HFF-Myc (cell line): ENCODE data around the gene CDADC1.
A peak's percentile ranks its signal among the peaks of the same experiment; 100 is the strongest.
"Not testable (repeated sequence)": the region's sequence is repeated elsewhere in the genome, so short reads cannot be mapped to it uniquely, and the experiment has no call there.

Experiments used
- DNase-seq: peaks from one replicate; pipeline ENCODE4 v3.0.0-alpha.2; 2011; ENCODE audit warnings: low read depth; ENCODE audit errors: extremely low read depth
- H3K4me3 ChIP-seq: replicated peaks from 2 replicates; pipeline ENCODE4 v1.5.1; 2011; ENCODE audit warnings: low read depth, mild to moderate bottlenecking, control low read depth, low read length
- TF ChIP-seq, protein P1 (sequence below): IDR thresholded peaks from 2 replicates; pipeline ENCODE4 v1.5.1; 2012; ENCODE audit warnings: mild to moderate bottlenecking, low read depth, low read length, control low read depth; ENCODE audit errors: missing control alignments

The CDADC1 gene

DNA sequence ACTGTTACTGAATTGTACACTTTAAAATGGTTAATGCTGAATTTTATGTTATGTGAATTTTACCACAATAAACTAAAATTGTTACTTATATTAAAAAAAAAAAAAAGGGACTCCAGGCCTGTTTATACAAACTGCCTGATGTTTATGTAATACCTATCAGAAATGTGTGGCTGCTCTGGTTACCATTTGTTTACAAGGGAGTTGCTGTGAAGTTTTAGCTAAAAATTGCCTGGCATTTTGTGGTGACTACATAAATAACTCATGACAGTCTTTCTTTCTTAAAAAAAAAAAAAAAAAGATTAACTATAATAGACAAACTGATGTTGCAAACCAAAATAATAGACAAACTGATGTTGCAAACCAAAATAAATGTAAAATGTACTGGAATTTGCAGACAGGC lies 71.8 kb downstream of the CDADC1 start:
- H3K4me3 ChIP-seq: no peak overlapping the region
- TF ChIP-seq, protein P1, sequence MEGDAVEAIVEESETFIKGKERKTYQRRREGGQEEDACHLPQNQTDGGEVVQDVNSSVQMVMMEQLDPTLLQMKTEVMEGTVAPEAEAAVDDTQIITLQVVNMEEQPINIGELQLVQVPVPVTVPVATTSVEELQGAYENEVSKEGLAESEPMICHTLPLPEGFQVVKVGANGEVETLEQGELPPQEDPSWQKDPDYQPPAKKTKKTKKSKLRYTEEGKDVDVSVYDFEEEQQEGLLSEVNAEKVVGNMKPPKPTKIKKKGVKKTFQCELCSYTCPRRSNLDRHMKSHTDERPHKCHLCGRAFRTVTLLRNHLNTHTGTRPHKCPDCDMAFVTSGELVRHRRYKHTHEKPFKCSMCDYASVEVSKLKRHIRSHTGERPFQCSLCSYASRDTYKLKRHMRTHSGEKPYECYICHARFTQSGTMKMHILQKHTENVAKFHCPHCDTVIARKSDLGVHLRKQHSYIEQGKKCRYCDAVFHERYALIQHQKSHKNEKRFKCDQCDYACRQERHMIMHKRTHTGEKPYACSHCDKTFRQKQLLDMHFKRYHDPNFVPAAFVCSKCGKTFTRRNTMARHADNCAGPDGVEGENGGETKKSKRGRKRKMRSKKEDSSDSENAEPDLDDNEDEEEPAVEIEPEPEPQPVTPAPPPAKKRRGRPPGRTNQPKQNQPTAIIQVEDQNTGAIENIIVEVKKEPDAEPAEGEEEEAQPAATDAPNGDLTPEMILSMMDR: no peak
- DNase-seq: peak; percentile 9

DNA sequence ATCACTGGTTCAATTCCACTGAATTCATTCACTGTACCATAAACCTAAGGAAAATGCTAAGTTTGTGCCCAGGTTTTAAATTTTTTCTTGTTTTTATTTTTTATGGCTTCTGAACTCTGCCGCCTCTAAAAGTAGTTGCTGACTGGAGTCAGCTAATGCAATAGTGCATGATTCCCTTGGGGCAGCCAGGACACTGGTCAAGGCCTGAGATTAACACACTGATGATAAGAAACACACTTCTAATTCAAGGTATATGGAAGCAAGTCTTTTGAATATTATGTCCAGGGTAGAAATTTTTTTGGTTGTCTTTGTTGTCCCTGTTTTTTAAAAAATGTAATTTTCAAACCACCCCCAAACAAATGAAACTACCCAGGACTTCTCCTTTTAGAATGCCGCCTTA lies 72.2 kb downstream of the CDADC1 start:
- no peak for DNase-seq
- no peak overlapping the region for H3K4me3 ChIP-seq
- TF ChIP-seq, protein P1: no peak

DNA sequence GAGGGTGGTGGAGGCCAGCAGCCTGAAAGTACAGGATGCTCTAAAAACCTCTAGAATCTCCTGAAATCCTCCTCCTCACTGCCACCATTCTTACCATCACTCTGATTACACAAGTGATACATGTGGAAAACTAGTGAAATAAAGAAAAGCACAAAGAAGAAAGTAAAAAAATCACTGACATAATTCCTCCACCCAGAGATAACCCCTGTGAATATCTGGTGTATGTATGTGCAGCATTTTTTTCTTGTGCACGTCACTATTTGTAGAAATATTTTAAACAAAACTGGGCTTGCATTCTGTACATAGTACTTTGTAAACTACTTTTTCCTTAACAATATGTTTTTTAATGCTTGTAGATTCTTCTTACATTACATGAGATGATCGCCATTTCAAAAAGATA lies 73.2 kb downstream of the CDADC1 start:
- DNase-seq: no peak
- no peak overlapping the region for H3K4me3 ChIP-seq
- TF ChIP-seq, protein P1: no peak

DNA sequence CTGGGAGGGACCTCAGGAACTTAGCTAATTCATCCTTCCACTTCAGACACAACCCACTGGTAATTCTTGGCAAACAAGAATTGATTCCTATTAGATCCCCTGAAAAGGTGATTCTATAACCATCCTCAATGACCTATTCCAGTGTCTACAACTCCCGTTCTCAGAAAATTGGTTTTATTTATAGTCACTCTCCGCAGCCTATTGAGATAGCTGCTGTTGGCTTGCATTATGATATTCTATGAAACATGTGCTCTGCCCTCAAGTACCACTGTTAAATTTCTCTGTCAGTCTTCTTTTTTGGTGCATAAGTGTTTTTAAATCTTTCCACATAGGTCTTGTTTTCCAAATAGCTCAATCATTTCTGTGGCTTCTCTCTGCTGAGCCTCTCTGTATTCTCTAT lies 75.0 kb downstream of the CDADC1 start:
- no peak overlapping the region for H3K4me3 ChIP-seq
- TF ChIP-seq, protein P1: no peak
- DNase-seq: no peak

DNA sequence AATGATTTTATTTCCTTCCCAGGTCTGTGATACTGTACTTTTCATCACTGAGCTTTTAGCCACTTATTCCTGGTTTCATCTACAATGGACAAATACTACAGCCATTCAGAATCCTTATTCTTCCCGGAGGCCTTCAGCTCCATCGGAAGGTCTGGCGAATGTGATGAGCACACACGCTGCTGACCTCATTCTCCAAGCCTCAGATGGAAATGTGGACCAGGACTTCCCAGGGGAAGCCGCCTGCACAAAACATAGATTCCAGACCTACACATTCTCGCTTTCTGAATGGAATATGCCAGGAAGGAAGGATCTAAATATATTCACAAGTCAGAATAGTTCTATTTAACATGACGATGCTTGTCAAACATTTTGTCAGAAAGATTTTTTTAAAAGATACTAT lies 75.6 kb downstream of the CDADC1 start:
- TF ChIP-seq, protein P1: no peak
- no peak overlapping the region for H3K4me3 ChIP-seq
- DNase-seq: no peak

DNA sequence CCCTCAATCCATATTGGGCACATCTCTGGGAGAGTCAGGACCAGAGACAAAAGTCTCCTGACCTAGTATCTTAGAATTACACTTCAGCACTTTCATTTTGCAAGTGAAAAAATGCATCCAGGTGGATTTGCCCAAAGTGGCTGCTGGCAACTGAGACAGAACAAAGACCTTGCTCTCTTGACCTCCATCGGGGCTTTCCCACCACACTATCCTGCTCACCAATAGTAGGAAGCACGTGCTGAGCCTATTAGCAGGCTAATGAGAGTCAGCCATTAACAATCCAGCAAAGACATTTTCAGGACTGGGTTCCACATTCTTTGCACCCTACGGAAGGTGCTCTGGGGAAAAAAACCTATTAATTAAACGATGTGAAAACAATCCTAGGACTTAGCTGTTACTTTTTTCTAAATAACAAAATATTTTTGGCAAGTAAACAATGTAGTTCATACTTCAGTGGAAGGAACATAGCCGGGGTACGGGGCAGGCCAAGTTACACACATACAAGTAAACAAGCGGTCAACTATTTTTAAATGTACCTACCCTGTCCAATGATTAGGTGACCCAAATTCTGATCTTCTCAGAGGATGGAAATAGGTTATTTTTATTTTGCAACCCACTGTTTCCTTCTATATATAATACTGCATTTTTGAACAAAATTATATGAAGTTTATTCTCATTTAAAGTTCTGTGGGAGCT lies 78.6 kb downstream of the CDADC1 start:
- no peak overlapping the region for H3K4me3 ChIP-seq
- DNase-seq: no peak
- TF ChIP-seq, protein P1: no peak

DNA sequence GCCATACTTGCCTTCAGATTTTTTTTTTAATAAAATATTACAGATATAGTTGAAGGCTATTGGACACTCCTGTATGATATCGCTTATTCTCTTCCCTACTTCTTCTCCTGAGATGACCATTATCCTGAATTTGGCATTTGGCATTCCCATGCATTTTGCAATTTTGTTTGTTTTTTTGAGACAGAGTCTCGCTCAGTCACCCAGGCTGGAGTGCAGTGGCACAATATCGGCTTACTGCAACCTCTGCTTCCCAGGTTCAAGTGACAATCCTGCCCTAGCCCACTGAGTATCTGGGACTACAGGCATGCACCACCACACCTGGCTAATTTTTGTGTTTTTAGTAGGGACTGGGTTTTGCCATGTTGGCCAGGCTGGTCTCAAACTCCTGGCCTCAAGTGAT lies 79.4 kb downstream of the CDADC1 start:
- not testable (repeated sequence) for H3K4me3 ChIP-seq, DNase-seq
